ENCODE measurements around the gene IMPA2.
A peak's percentile ranks its signal among the peaks of the same experiment; 100 is the strongest.

Gene IMPA2

GRCh38 chr18:12053289-12053688 is 72.0 kb downstream of the IMPA2 start:
- Histone ChIP-seq H3K9me2 (replicated peaks; ENCODE audit: control insufficient read depth, low read length) (no peaks in the 10 kb centered on the region), H3K4me1 (ENCODE audit: control insufficient read depth, low read length) (peaks cover 32% of the 10 kb centered on the region)
- TF ChIP-seq EZH2phosphoT487 (IDR thresholded peaks at IDR 0.05; ENCODE audit: borderline replicate concordance, low read length) (no peak), CTCF (IDR thresholded peaks at IDR 0.05; ENCODE audit: low read depth, low read length, poor library complexity, severe bottlenecking) (no peak)

GRCh38 chr18:12056034-12056883 is 75.0 kb downstream of the IMPA2 start:
- Histone ChIP-seq H3K27ac (ENCODE audit: low read depth, low read length) (no peak overlapping the region), H3K9me2 (replicated peaks; ENCODE audit: control insufficient read depth, low read length) (no peaks in the 10 kb centered on the region), H3K79me2 (ENCODE audit: control insufficient read depth, low read length) (no peaks in the 10 kb centered on the region), H3K9me3 (ENCODE audit: control insufficient read depth, insufficient read depth, low read length) (no peaks in the 10 kb centered on the region), H3K36me3 (ENCODE audit: control insufficient read depth, low read length) (no peaks in the 10 kb centered on the region), H3K4me2 (ENCODE audit: low read length) (no peak overlapping the region), H4K20me1 (ENCODE audit: control insufficient read depth, insufficient read depth, low read depth, low read length) (no peaks in the 10 kb centered on the region), H3F3A (ENCODE audit: control insufficient read depth, insufficient read depth) (no peaks in the 10 kb centered on the region), H3K27me3 (ENCODE audit: control insufficient read depth, low read length) (no peaks in the 10 kb centered on the region), H3K4me3 (ENCODE audit: low read length) (no peak overlapping the region), H3K4me1 (ENCODE audit: control insufficient read depth, low read length) (peaks cover 9% of the 10 kb centered on the region)
- TF ChIP-seq EZH2phosphoT487 (IDR thresholded peaks at IDR 0.05; ENCODE audit: borderline replicate concordance, low read length) = no peak
- TF ChIP-seq CTCF (IDR thresholded peaks at IDR 0.05; ENCODE audit: low read depth, low read length, poor library complexity, severe bottlenecking) = no peak

More at GRCh38 chr18:12053289-12053688, 72.0 kb downstream of the IMPA2 start:
- Histone ChIP-seq H3K4me3 (ENCODE audit: low read length) (no peak overlapping the region), H3K9me3 (ENCODE audit: control insufficient read depth, insufficient read depth, low read length) (no peaks in the 10 kb centered on the region), H3K4me2 (ENCODE audit: low read length) (peak overlapping the region; percentile 32; the same call in 1 of the 2 replicates), H3K27ac (ENCODE audit: low read depth, low read length) (no peak overlapping the region), H3F3A (ENCODE audit: control insufficient read depth, insufficient read depth) (peaks cover 3% of the 10 kb centered on the region; the same call in 1 of the 2 replicates), H3K79me2 (ENCODE audit: control insufficient read depth, low read length) (no peaks in the 10 kb centered on the region), H3K36me3 (ENCODE audit: control insufficient read depth, low read length) (no peaks in the 10 kb centered on the region), H4K20me1 (ENCODE audit: control insufficient read depth, insufficient read depth, low read depth, low read length) (no peaks in the 10 kb centered on the region), H3K27me3 (ENCODE audit: control insufficient read depth, low read length) (no peaks in the 10 kb centered on the region)

DNA sequence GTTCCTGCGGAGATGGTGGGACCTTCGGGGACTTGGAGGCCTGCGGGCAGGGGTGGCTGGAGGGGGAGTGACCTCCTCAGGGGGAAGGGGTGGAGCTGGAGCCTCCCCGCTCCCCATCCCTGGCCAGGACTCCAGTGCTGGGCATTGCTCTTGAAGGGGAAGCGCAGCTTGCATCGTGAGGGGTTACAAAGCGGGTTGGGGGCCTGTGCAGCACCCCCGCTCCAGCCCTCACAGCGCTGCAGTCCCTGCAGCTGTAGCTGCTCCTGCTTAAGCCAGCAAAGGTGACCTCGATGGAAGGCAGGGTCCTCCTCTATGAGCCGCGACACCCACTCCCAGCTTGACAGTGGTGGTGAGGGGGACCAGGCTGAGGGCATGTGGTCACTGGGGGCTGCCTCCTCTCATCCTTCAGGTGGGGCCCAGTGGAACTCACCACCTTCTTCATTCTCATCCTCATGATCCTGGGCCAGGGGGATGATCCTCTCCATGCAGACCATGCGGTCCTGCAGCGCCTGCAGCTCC is 75.6 kb downstream of the IMPA2 start:
- Histone ChIP-seq H3F3A (ENCODE audit: control insufficient read depth, insufficient read depth) (no peaks in the 10 kb centered on the region), H3K4me2 (ENCODE audit: low read length) (no peak overlapping the region), H3K9me3 (ENCODE audit: control insufficient read depth, insufficient read depth, low read length) (no peaks in the 10 kb centered on the region), H3K36me3 (ENCODE audit: control insufficient read depth, low read length) (no peaks in the 10 kb centered on the region), H3K27me3 (ENCODE audit: control insufficient read depth, low read length) (no peaks in the 10 kb centered on the region), H3K9me2 (replicated peaks; ENCODE audit: control insufficient read depth, low read length) (no peaks in the 10 kb centered on the region), H3K4me3 (ENCODE audit: low read length) (no peak overlapping the region), H3K27ac (ENCODE audit: low read depth, low read length) (no peak overlapping the region), H3K79me2 (ENCODE audit: control insufficient read depth, low read length) (no peaks in the 10 kb centered on the region), H4K20me1 (ENCODE audit: control insufficient read depth, insufficient read depth, low read depth, low read length) (no peaks in the 10 kb centered on the region), H3K4me1 (ENCODE audit: control insufficient read depth, low read length) (peaks cover 9% of the 10 kb centered on the region)
- TF ChIP-seq CTCF (IDR thresholded peaks at IDR 0.05; ENCODE audit: low read depth, low read length, poor library complexity, severe bottlenecking) = no peak
- no peak for TF ChIP-seq EZH2phosphoT487 (IDR thresholded peaks at IDR 0.05; ENCODE audit: borderline replicate concordance, low read length)

Measured in DOHH2 (cell line).